Osteocyte (in vitro differentiated cells): Measurements from ENCODE around the gene MX1. TPM values are rescaled to one million over a fixed set of nuclear protein-coding genes. Genes with fewer than 3 reads are reported as not detected.

ENCODE experiments used
- DNase-seq: peaks from one replicate; pipeline ENCODE4 v3.0.0; 2021; ENCODE audit warnings: mixed read lengths; ENCODE audit not compliant: unreplicated experiment; ENCODE audit errors: extremely low spot score
- H3K27ac Mint-ChIP-seq: one replicate; pipeline ENCODE4 v1.8.0; 2021; ENCODE audit warnings: mild to moderate bottlenecking, mixed read lengths; ENCODE audit not compliant: unreplicated experiment
- H3K27me3 Mint-ChIP-seq: one replicate; pipeline ENCODE4 v1.8.0; 2021; ENCODE audit warnings: mixed read lengths; ENCODE audit not compliant: unreplicated experiment
- H3K36me3 Mint-ChIP-seq: one replicate; pipeline ENCODE4 v1.8.0; 2021; ENCODE audit warnings: mixed read lengths; ENCODE audit not compliant: unreplicated experiment
- H3K4me1 Mint-ChIP-seq: one replicate; pipeline ENCODE4 v1.8.0; 2021; ENCODE audit warnings: mixed read lengths; ENCODE audit not compliant: unreplicated experiment
- H3K4me3 Mint-ChIP-seq: one replicate; pipeline ENCODE4 v1.8.0; 2021; ENCODE audit warnings: mild to moderate bottlenecking, moderate library complexity, mixed read lengths; ENCODE audit not compliant: unreplicated experiment
- H3K9me3 Mint-ChIP-seq: one replicate; pipeline ENCODE4 v1.8.0; 2021; ENCODE audit warnings: mixed read lengths; ENCODE audit not compliant: unreplicated experiment
- CTCF ChIP-seq: fragments of 200-600 bp; sonication (generic); IDR thresholded peaks from 2 replicates; pipeline ENCODE4 v1.5.0; 2021; ENCODE audit warnings: antibody characterized with exemption, mild to moderate bottlenecking, moderate library complexity
- total RNA-seq: library from RNA; stranded (reverse); gene quantifications from 2 replicates; pipeline ENCODE4 v1.2.1, GENCODE V29; 2021

The MX1 gene
- total RNA-seq, 1 donor from 2014 or later = 4.0 TPM

DNA sequence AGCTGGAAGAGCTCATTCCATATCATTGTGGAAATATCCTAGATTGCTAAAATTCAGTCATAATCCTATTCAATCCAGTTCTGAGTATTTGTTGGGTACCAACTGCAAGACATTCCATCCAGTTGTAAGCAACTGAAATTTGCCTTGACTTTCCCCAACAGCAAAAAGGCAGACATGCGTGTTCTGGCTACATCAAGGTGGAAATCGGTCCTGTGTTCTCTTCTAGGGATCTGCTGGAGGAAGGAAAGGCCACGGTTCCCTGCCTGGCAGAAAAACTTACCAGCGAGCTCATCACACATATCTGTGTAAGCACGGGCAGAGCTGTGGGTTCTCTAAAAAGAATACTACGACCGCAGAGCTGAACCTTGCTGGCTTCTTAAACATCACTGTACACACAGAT is 17.5 kb downstream of the MX1 start:
- H3K36me3 Mint-ChIP-seq = no peaks in the 10 kb centered on the region
- no peaks in the 10 kb centered on the region for H3K27me3 Mint-ChIP-seq
- no peak for DNase-seq

GRCh38 chr21:41444703-41445464 is 18.8 kb downstream of the MX1 start:
- no peak overlapping the region for H3K4me3 Mint-ChIP-seq
- no peak overlapping the region for H3K27ac Mint-ChIP-seq

More for the DNA sequence above, 17.5 kb downstream of the MX1 start:
- no peak for TF ChIP-seq CTCF
- no peak overlapping the region for H3K27ac Mint-ChIP-seq
- no peaks in the 10 kb centered on the region for H3K9me3 Mint-ChIP-seq
- no peaks in the 10 kb centered on the region for H3K4me1 Mint-ChIP-seq
- no peak overlapping the region for H3K4me3 Mint-ChIP-seq

GRCh38 chr21:41445465-41445862 is 19.4 kb downstream of the MX1 start:
- Mint-ChIP-seq H3K27ac (no peak overlapping the region), H3K4me3 (no peak overlapping the region), H3K9me3 (no peaks in the 10 kb centered on the region), H3K36me3 (no peaks in the 10 kb centered on the region), H3K4me1 (no peaks in the 10 kb centered on the region), H3K27me3 (no peaks in the 10 kb centered on the region)
- no peak for TF ChIP-seq CTCF
- DNase-seq = no peak

More at GRCh38 chr21:41444703-41445464, 18.8 kb downstream of the MX1 start:
- Mint-ChIP-seq H3K36me3 (no peaks in the 10 kb centered on the region), H3K4me1 (no peaks in the 10 kb centered on the region), H3K27me3 (no peaks in the 10 kb centered on the region), H3K9me3 (no peaks in the 10 kb centered on the region)
- DNase-seq = no peak
- TF ChIP-seq CTCF = no peak

- no peak overlapping the region for H3K27ac Mint-ChIP-seq
- H3K4me3 Mint-ChIP-seq = no peak overlapping the region
- no peak for TF ChIP-seq CTCF
- no peaks in the 10 kb centered on the region for H3K27me3 Mint-ChIP-seq
- no peaks in the 10 kb centered on the region for H3K36me3 Mint-ChIP-seq
- H3K9me3 Mint-ChIP-seq = no peaks in the 10 kb centered on the region
- no peaks in the 10 kb centered on the region for H3K4me1 Mint-ChIP-seq
- DNase-seq = no peak
Measured at GRCh38 chr21:41446586-41446985, 20.5 kb downstream of the MX1 start.

DNA sequence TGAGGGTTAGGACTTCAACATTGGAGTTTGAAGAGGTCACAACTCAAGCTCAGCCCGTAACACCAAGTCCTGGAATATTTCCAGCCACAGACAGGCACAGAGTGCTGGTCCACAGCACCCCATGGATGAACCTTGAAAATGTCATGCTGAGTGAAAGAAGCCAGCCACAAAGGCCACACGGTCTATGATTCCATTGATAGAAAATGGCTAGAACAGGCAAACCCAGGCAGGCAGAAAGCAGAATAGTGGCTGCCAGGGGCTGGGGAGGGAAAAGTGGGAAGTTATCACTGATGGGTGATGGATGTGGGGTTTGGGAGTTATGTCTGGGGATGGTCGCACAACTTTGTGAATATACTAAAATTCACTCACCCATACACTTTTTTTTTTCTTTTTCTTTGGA is 21.3 kb downstream of the MX1 start:
- Mint-ChIP-seq H3K4me1 (no peaks in the 10 kb centered on the region), H3K4me3 (no peak overlapping the region), H3K27me3 (no peaks in the 10 kb centered on the region), H3K36me3 (no peaks in the 10 kb centered on the region), H3K9me3 (no peaks in the 10 kb centered on the region), H3K27ac (no peak overlapping the region)
- no peak for TF ChIP-seq CTCF
- no peak for DNase-seq
